Jurkat, Clone E6-1 (cell line): ENCODE measurements around the gene TECPR1.

Experiments used
- DNase-seq: peaks from one replicate; pipeline ENCODE4 v3.0.0-alpha.2; 2011; ENCODE audit warnings: low read depth, low spot score
- H3K4me3 ChIP-seq: 2 replicates; pipeline ENCODE4 v1.5.1; 2011; ENCODE audit warnings: mild to moderate bottlenecking, low read length, control low read depth, moderate library complexity

Gene TECPR1

GRCh38 chr7:98215561-98216495, 36.2 kb downstream of the TECPR1 start:
- no peak for DNase-seq
- no peak overlapping the region for H3K4me3 ChIP-seq

GRCh38 chr7:98214811-98215321, 37.2 kb downstream of the TECPR1 start:
- no peak for DNase-seq
- no peak overlapping the region for H3K4me3 ChIP-seq

- no peak for DNase-seq
- no peak overlapping the region for H3K4me3 ChIP-seq
Observed at GRCh38 chr7:98213888-98214810, 37.9 kb downstream of the TECPR1 start.

GRCh38 chr7:98213296-98213887, 38.6 kb downstream of the TECPR1 start:
- no peak for DNase-seq
- no peak overlapping the region for H3K4me3 ChIP-seq

GRCh38 chr7:98212532-98213041, 39.4 kb downstream of the TECPR1 start:
- DNase-seq, result no peak
- H3K4me3 ChIP-seq, result no peak overlapping the region

- no peak for DNase-seq
- H3K4me3 ChIP-seq, result no peak overlapping the region
Observed at GRCh38 chr7:98211676-98212531, 40.1 kb downstream of the TECPR1 start.

- DNase-seq, result no peak
- H3K4me3 ChIP-seq, result no peak within 1 kb of the TSS
Observed at GRCh38 chr7:98211221-98211675, 40.8 kb downstream of the TECPR1 start, which contains the start of gene BHLHA15. Gene BHLHA15, plus strand, starts transcription at chr7:98211439. Its CDS starts 871 bp downstream, at chr7:98212310.

- no peak for DNase-seq
Observed at GRCh38 chr7:98210513-98211220, 41.4 kb downstream of the TECPR1 start.

GRCh38 chr7:98209166-98209920, 42.7 kb downstream of the TECPR1 start:
- no peak overlapping the region for H3K4me3 ChIP-seq
- no peak for DNase-seq

More at GRCh38 chr7:98210513-98211220, 41.4 kb downstream of the TECPR1 start:
- H3K4me3 ChIP-seq, result no peak overlapping the region

GRCh38 chr7:98206451-98207330, 45.3 kb downstream of the TECPR1 start:
- no peak overlapping the region for H3K4me3 ChIP-seq
- DNase-seq, result no peak

- no peak for DNase-seq
- H3K4me3 ChIP-seq, result no peak overlapping the region
Observed at GRCh38 chr7:98205162-98205845, 46.7 kb downstream of the TECPR1 start.

- no peak for DNase-seq
- H3K4me3 ChIP-seq, result no peak overlapping the region
Observed at GRCh38 chr7:98204670-98205069, 47.4 kb downstream of the TECPR1 start.

GRCh38 chr7:98203964-98204605, 47.9 kb downstream of the TECPR1 start:
- H3K4me3 ChIP-seq, result no peak overlapping the region
- no peak for DNase-seq

- no peak overlapping the region for H3K4me3 ChIP-seq
- no peak for DNase-seq
Observed at GRCh38 chr7:98203261-98203963, 48.6 kb downstream of the TECPR1 start.
